GM19035 (cell line): ENCODE data around the gene ECPAS.
"Not testable (repeated sequence)": the region's sequence is repeated elsewhere in the genome, so short reads cannot be mapped to it uniquely, and the experiment has no call there.

Experiments
- ATAC-seq: cut with Tn5 transposase; IDR thresholded peaks from one replicate; pipeline ENCODE4 v1.9.1; 2021; ENCODE audit not compliant: unreplicated experiment

The ECPAS gene

GRCh38 chr9:111474385-111474784 is 9.8 kb downstream of the ECPAS start:
- ATAC-seq, result no peak

- no peak for ATAC-seq
Measured at GRCh38 chr9:111467778-111468367, 16.3 kb downstream of the ECPAS start.

- ATAC-seq, result no peak
Measured at GRCh38 chr9:111463048-111463447, 21.1 kb downstream of the ECPAS start.

- no peak for ATAC-seq
Measured at GRCh38 chr9:111458139-111459009, 25.8 kb downstream of the ECPAS start.

GRCh38 chr9:111456529-111456928 is 27.7 kb downstream of the ECPAS start:
- ATAC-seq, result no peak

- no peak for ATAC-seq
Measured at GRCh38 chr9:111455638-111456037, 28.5 kb downstream of the ECPAS start.

GRCh38 chr9:111454751-111455150 is 29.4 kb downstream of the ECPAS start:
- ATAC-seq, result no peak

- ATAC-seq, result no peak
Measured at GRCh38 chr9:111451570-111451969, 32.6 kb downstream of the ECPAS start.

GRCh38 chr9:111450124-111450523 is 34.1 kb downstream of the ECPAS start:
- no peak for ATAC-seq

- no peak for ATAC-seq
Measured at GRCh38 chr9:111449705-111450104, 34.5 kb downstream of the ECPAS start.

- ATAC-seq, result not testable (repeated sequence)
Measured at GRCh38 chr9:111445799-111446198, 38.4 kb downstream of the ECPAS start.

GRCh38 chr9:111443454-111443853 is 40.7 kb downstream of the ECPAS start:
- no peak for ATAC-seq

- ATAC-seq, result no peak
Measured at GRCh38 chr9:111442360-111443027, 41.7 kb downstream of the ECPAS start.

- ATAC-seq, result no peak
Measured at GRCh38 chr9:111440226-111440625, 44.0 kb downstream of the ECPAS start.

- ATAC-seq, result no peak
Measured at GRCh38 chr9:111438541-111439235, 45.5 kb downstream of the ECPAS start.

- no peak for ATAC-seq
Measured at GRCh38 chr9:111436571-111436970, 47.6 kb downstream of the ECPAS start.

GRCh38 chr9:111433082-111433481 is 51.1 kb downstream of the ECPAS start:
- ATAC-seq, result no peak

- no peak for ATAC-seq
Measured at GRCh38 chr9:111431684-111432083, 52.5 kb downstream of the ECPAS start.

- ATAC-seq, result no peak
Measured at GRCh38 chr9:111429175-111429574, 55.0 kb downstream of the ECPAS start.

- ATAC-seq, result no peak
Measured at GRCh38 chr9:111427186-111427585, 57.0 kb downstream of the ECPAS start.

- no peak for ATAC-seq
Measured at GRCh38 chr9:111423389-111423788, 60.8 kb downstream of the ECPAS start.
